Stimulated activated CD8-positive, alpha-beta memory T cell treated with anti-CD3 and anti-CD28 coated beads, Interleukin-4, amount 100 ng/mL, for 4 hours (primary cell): ENCODE results near the gene CCNA2.

ENCODE experiments used
- DNase-seq, 2 donors: peaks; one replicate each; pipeline ENCODE4 v3.0.0-alpha.2; 2020; ENCODE audit warnings: low read depth in 2 of 2, low spot score in 1 of 2

The CCNA2 gene

GRCh38 chr4:121776610-121777401 lies 46.9 kb downstream of the CCNA2 start:
- no peak for DNase-seq

GRCh38 chr4:121773883-121774282 lies 49.8 kb downstream of the CCNA2 start:
- no peak for DNase-seq

GRCh38 chr4:121771869-121772268 lies 51.8 kb downstream of the CCNA2 start:
- no peak for DNase-seq

- DNase-seq, result no peak
These were observed 54.3 kb downstream of the CCNA2 start for GRCh38 chr4:121769341-121769740.

GRCh38 chr4:121767166-121767565 lies 56.5 kb downstream of the CCNA2 start:
- DNase-seq, result no peak
